ENCODE measurements around the gene CD80. TPM values are rescaled to one million over a fixed set of nuclear protein-coding genes. Genes with fewer than 3 reads are reported as not detected.

The CD80 gene
- total and polyA plus RNA-seq, 10 of the 15 experiments (the other 5 are each of a cell fraction or from before 2014, with no cell fraction given): 41.4 to 137 (median 58.1) TPM

DNA sequence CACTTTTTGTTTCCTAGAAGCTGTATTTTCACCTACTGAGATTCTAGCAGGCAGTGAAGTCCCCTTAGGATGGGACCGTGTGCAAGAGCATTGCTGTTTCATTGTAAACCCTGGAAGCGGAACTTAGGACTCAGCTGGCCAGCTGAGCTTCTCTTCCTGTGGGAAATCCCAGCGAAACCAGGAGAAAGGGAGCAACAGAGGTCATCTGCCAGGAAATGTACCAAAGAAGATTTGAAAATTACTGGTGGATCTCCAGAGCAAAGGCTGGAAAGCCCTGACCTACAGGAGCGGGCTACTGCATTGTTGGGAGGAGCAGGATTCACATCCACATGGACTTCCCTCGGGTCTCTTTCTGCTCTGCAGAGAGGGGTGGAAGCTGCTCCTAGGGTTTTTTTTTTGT lies 12.3 kb upstream of the CD80 start:
- RAD21 ChIA-PET (ENCODE audit: unreplicated experiment): interaction anchor here (0.6 kb wide), 1 partner anchor 69 kb away, joined by 3 read pairs; no protein-coding TSS in a partner anchor
- Histone ChIP-seq H3K27ac (ENCODE audit: control insufficient read depth, insufficient read depth) (no peak overlapping the region), H3K4me1 (ENCODE audit: control insufficient read depth, insufficient read depth, low read length) (peaks cover 14% of the 10 kb centered on the region), H4K20me1 (ENCODE audit: control insufficient read depth, insufficient read depth) (no peaks in the 10 kb centered on the region), H3K27me3 (replicated peaks in 1 of 2; ENCODE audit: control insufficient read depth in 2 of 2, insufficient read depth in 2 of 2, low read length in 1 of 2) (no peaks in the 10 kb centered on the region), H3K79me2 (ENCODE audit: control insufficient read depth, insufficient read depth, low read length) (peaks cover 3% of the 10 kb centered on the region; the same call in 1 of the 2 replicates), H2AFZ (ENCODE audit: control insufficient read depth, low read depth, low read length) (no peak overlapping the region), H3K36me3 (ENCODE audit: control insufficient read depth in 2 of 2, insufficient read depth in 2 of 2, low read length in 1 of 2) (no peaks in the 10 kb centered on the region), H3K4me3 (no peak overlapping the region), H3K4me2 (ENCODE audit: control insufficient read depth, insufficient read depth) (no peak overlapping the region), H3K9me3 (replicated peaks; ENCODE audit: control insufficient read depth, insufficient read depth, low read length) (no peaks in the 10 kb centered on the region), H3K9ac (ENCODE audit: control insufficient read depth, insufficient read depth, low read length) (no peak overlapping the region)
- POLR2A ChIA-PET: interaction anchor here (1.2 to 5.8 kb wide), 3 partner anchors 8 to 16 kb away, joined by 3 to 46 read pairs (median 18); partner anchors contain the start of gene ADPRH
- 78% methylated on average over 5 of the region's 5 CpGs for WGBS (ENCODE audit: insufficient coverage, insufficient replicate concordance, low lambda C conversion rate, missing lambda C conversion rate)
- DNase-seq (ENCODE audit: low read depth, low spot score) (no peak), FAIRE-seq (no peak), ATAC-seq (no peak)
- intact Hi-C loops (cut with micrococcal nuclease; ENCODE audit: unreplicated experiment) (no loop called here), in situ Hi-C loops (cut with MboI) (no loop called here)
- SMC1A ChIA-PET (ENCODE audit: uncharacterized antibody, unreplicated experiment): interaction anchor here (1.2 to 3.6 kb wide), 5 partner anchors 9 to 21 kb away, joined by 3 to 35 read pairs (median 5); partner anchors contain the start of gene ADPRH
- CTCF ChIA-PET: interaction anchor here (1.1 to 2.6 kb wide), 2 partner anchors 9 to 28 kb away, joined by 3 to 12 read pairs; no protein-coding TSS in a partner anchor
- BruUV-seq (replicated peaks): no TSS peak
- no peak for TF ChIP-seq SUZ12 (IDR thresholded peaks at IDR 0.05; ENCODE audit: unreplicated experiment)
- TF ChIP-seq, protein P1, sequence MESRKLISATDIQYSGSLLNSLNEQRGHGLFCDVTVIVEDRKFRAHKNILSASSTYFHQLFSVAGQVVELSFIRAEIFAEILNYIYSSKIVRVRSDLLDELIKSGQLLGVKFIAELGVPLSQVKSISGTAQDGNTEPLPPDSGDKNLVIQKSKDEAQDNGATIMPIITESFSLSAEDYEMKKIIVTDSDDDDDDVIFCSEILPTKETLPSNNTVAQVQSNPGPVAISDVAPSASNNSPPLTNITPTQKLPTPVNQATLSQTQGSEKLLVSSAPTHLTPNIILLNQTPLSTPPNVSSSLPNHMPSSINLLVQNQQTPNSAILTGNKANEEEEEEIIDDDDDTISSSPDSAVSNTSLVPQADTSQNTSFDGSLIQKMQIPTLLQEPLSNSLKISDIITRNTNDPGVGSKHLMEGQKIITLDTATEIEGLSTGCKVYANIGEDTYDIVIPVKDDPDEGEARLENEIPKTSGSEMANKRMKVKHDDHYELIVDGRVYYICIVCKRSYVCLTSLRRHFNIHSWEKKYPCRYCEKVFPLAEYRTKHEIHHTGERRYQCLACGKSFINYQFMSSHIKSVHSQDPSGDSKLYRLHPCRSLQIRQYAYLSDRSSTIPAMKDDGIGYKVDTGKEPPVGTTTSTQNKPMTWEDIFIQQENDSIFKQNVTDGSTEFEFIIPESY (IDR thresholded peaks at IDR 0.05): no peak
- no peak for TF ChIP-seq SMARCA5 (IDR thresholded peaks at IDR 0.05)

DNA sequence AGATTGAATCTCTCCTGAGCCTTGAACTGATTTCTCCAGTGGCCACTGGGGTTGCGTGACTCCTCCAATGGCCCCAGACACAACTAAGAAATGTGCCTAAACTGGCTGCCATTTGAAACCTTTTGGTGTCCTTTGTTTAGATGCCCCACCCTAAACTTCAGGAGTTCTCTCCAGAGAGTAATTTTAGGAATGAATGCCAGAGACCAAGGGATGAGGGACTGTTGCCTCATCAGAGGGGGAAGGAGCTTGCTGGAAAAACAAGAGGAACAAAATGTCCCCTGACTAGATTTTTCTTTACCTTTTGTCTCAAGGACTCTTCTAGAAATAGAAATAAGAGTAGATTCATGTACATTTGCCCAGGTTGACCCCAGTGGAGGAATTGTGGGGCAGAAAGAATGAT lies 11.8 kb upstream of the CD80 start:
- Histone ChIP-seq H3K27me3 (replicated peaks in 1 of 2; ENCODE audit: control insufficient read depth in 2 of 2, insufficient read depth in 2 of 2, low read length in 1 of 2) (no peaks in the 10 kb centered on the region), H4K20me1 (ENCODE audit: control insufficient read depth, insufficient read depth) (no peaks in the 10 kb centered on the region), H2AFZ (ENCODE audit: control insufficient read depth, low read depth, low read length) (no peak overlapping the region), H3K27ac (ENCODE audit: control insufficient read depth, insufficient read depth) (no peak overlapping the region), H3K36me3 (ENCODE audit: control insufficient read depth in 2 of 2, insufficient read depth in 2 of 2, low read length in 1 of 2) (no peaks in the 10 kb centered on the region), H3K9ac (ENCODE audit: control insufficient read depth, insufficient read depth, low read length) (no peak overlapping the region; the same call in 1 of the 2 replicates), H3K9me3 (replicated peaks; ENCODE audit: control insufficient read depth, insufficient read depth, low read length) (no peaks in the 10 kb centered on the region), H3K4me1 (ENCODE audit: control insufficient read depth, insufficient read depth, low read length) (peaks cover 14% of the 10 kb centered on the region), H3K4me2 (ENCODE audit: control insufficient read depth, insufficient read depth) (no peak overlapping the region), H3K79me2 (ENCODE audit: control insufficient read depth, insufficient read depth, low read length) (peaks cover 3% of the 10 kb centered on the region; the same call in 1 of the 2 replicates), H3K4me3 (no peak overlapping the region)
- SMC1A ChIA-PET (ENCODE audit: uncharacterized antibody, unreplicated experiment): interaction anchor here (1.1 to 3.6 kb wide), 6 partner anchors 9 to 20 kb away, joined by 3 to 35 read pairs (median 4); partner anchors contain the start of gene ADPRH
- BruUV-seq (replicated peaks): no TSS peak
- DNase-seq (ENCODE audit: low read depth, low spot score) (no peak), FAIRE-seq (no peak), ATAC-seq (no peak)
- intact Hi-C loops (cut with micrococcal nuclease; ENCODE audit: unreplicated experiment): no loop called here
- 94% methylated on average over 1 of the region's 1 CpG for WGBS (ENCODE audit: insufficient coverage, insufficient replicate concordance, low lambda C conversion rate, missing lambda C conversion rate)
- RAD21 ChIA-PET (ENCODE audit: unreplicated experiment): interaction anchor here (1.0 to 2.0 kb wide), 3 partner anchors 9 to 16 kb away, joined by 3 to 6 read pairs (median 5); no protein-coding TSS in a partner anchor
- TF ChIP-seq ZNF24 (IDR thresholded peaks at IDR 0.05): no peak
- no peak for TF ChIP-seq POLR2A (IDR thresholded peaks at IDR 0.05; ENCODE audit: low read depth, low read length)
- TF ChIP-seq MEF2B (IDR thresholded peaks at IDR 0.05; ENCODE audit: partially characterized antibody, poor library complexity, severe bottlenecking): no peak
- no peak for TF ChIP-seq PAX8 (IDR thresholded peaks at IDR 0.05)
- in situ Hi-C loops (cut with MboI): no loop called here
- POLR2A ChIA-PET: interaction anchor here (0.9 to 5.8 kb wide), 4 partner anchors 9 to 125 kb away, joined by 3 to 46 read pairs (median 10); partner anchors contain the start of gene ADPRH
- CTCF ChIA-PET: interaction anchor here (1.1 to 2.6 kb wide), 3 partner anchors 10 to 29 kb away, joined by 3 to 12 read pairs (median 7); no protein-coding TSS in a partner anchor
